GM13977 (cell line): ENCODE data around the gene SULT1B1.

ENCODE experiments used
- DNase-seq: peaks from one replicate; pipeline ENCODE4 v3.0.0; 2012; ENCODE audit warnings: low spot score
- CTCF ChIP-seq: IDR thresholded peaks from 2 replicates; pipeline ENCODE4 v1.5.1; 2012; ENCODE audit warnings: mild to moderate bottlenecking, control low read depth; ENCODE audit not compliant: insufficient read depth; ENCODE audit errors: extremely low read depth, missing control alignments
- in situ Hi-C: fragments of 300-500 bp; cut with MboI; formaldehyde crosslinking; loops from one replicate; pipeline ENCODE4 v1.12.0; 2022; ENCODE audit warnings: low sequenced_read_pairs, low pct_unique_long_range_greater_than_20kb, mixed read lengths, inconsistent platforms; ENCODE audit not compliant: unreplicated experiment

Gene SULT1B1

GRCh38 chr4:69743476-69744156 lies 16.8 kb downstream of the SULT1B1 start:
- in situ Hi-C loops, result no loop called here
- DNase-seq, result no peak
- no peak for TF ChIP-seq CTCF

GRCh38 chr4:69742596-69742995 lies 17.8 kb downstream of the SULT1B1 start:
- no peak for TF ChIP-seq CTCF
- DNase-seq, result no peak
- in situ Hi-C loops, result no loop called here

GRCh38 chr4:69738872-69739271 lies 21.5 kb downstream of the SULT1B1 start:
- DNase-seq, result no peak
- in situ Hi-C loops, result no loop called here

GRCh38 chr4:69735119-69735518 lies 25.3 kb downstream of the SULT1B1 start:
- TF ChIP-seq CTCF, result no peak
- DNase-seq, result no peak
- in situ Hi-C loops, result no loop called here

More at GRCh38 chr4:69738872-69739271, 21.5 kb downstream of the SULT1B1 start:
- no peak for TF ChIP-seq CTCF

GRCh38 chr4:69731847-69732246 lies 28.6 kb downstream of the SULT1B1 start:
- no peak for TF ChIP-seq CTCF
- DNase-seq, result no peak
- in situ Hi-C loops, result no loop called here

- in situ Hi-C loops, result no loop called here
- TF ChIP-seq CTCF, result no peak
- no peak for DNase-seq
These were observed 29.2 kb downstream of the SULT1B1 start for GRCh38 chr4:69731241-69731640.
